HG02840 (cell line): Measurements from ENCODE around the gene ASMTL.
A peak's percentile ranks its signal among the peaks of the same experiment; 100 is the strongest.
"Not testable (repeated sequence)": the region's sequence is repeated elsewhere in the genome, so short reads cannot be mapped to it uniquely, and the experiment has no call there.

Source experiments
- ATAC-seq: cut with Tn5 transposase; IDR thresholded peaks from one replicate; pipeline ENCODE4 v1.9.1; 2021; ENCODE audit warnings: mild to moderate bottlenecking, moderate library complexity, moderate number of reproducible peaks; ENCODE audit not compliant: unreplicated experiment, low FRiP score

The ASMTL gene

DNA sequence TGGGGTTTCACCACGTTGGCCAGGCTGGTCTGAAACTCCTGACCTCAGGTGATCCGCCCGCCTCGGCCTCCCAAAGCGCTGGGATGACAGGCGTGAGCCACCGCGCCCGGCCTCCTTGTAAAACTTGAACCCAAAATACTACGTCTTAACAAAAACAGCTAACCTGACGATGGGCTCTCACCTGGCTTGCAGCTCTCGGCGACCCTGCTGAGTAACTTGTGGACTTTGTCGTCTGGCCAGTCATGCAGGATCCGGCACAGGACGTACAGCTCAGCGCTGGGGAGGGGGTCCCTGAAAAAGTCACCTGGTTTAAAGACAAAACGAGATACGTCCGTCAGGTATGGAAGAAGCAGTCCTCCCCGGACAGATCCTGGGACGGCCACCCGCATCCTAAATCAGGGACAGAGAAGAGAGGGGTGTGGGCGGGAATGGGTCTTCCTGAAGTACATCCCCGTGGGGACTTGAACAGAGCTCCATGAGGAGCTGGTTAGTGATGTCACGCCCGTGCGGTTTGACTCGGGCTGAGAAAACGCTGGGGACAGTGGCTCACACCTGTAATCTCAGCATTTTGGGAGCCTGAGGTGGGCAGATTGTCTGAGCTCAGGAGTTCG, 40.1 kb downstream of the ASMTL start:
- ATAC-seq, result no peak

DNA sequence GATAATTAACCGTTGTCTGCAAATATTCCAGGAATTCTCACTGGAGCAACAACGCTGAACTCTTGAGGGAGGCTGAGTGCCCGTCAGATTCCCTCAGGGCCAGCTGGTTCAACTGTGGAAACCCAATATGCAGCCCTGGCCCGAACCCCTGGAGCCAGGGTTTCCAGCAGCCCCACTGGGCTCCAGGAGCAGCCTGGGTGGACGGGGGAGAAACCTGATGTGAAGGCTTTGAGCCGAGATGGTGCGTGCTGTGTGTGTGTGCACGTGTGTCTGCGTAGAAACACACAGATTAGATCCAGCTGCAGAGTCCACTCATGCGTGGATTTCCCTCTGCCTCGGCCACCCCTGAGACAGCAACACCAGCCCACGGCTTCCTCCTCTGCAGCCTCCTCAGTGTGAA, 41.4 kb downstream of the ASMTL start:
- no peak for ATAC-seq

GRCh38 chrX:1407035-1407434, 45.7 kb downstream of the ASMTL start:
- no peak for ATAC-seq

- ATAC-seq, result not testable (repeated sequence)
Measured at GRCh38 chrX:1405769-1406168, 46.9 kb downstream of the ASMTL start.

GRCh38 chrX:1403867-1404266, 48.8 kb downstream of the ASMTL start:
- ATAC-seq, result not testable (repeated sequence)

DNA sequence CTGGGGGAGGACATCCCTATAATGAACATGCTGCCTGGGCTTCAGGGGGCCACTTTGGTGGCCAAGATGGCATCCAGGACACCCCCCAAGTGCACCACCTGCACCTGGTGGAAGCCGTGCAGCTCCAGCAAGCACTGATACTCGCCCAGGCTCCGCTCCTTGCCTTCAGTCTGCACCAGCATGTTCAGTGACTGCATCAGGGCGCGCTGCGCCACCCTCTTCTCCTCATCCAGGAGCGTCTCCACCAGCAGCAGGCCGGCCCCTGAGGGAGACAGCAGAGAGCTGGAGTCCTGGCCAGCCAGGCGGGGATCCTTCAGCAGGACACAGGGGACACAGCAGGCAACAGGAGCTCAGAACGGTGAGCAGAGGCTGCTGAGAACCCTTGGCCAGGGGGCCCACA, 49.5 kb downstream of the ASMTL start:
- ATAC-seq, result no peak

- ATAC-seq, result no peak
Measured at GRCh38 chrX:1401611-1402430, 50.9 kb downstream of the ASMTL start.

DNA sequence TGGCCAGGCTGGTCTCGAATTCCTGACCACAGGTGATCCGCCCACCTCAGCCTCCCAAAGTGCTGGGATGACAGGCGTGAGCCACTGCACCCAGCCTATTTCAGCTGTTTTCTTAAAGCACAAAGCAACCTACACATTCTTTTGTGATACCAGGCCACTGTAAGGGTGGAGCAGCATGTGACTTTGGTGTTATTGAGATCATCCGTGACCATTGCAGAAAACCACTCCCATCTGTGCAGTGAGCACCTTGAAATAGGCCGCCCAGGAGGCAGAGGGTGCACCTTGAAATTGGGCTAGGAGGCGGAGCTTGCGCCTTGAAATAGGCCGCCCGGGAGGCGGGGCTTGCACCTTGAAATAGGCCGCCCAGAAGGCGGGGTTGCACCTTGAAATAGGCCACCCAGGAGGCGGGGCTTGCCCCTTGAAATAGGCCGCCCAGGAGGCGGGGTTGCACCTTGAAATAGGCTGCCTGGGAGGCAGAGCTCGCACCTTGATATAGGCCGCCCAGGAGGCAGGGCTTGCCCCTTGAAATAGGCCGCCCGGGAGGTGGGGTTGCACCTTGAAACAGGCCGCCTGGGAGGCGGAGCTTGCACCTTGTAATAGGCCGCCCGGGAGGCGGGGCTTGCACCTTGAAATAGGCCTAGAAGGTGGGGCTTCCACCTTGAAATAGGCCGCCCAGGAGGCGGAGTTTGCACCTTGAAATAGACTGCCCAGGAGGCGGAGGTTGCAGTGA, 51.8 kb downstream of the ASMTL start:
- ATAC-seq, result no peak

GRCh38 chrX:1400049-1400448, 52.7 kb downstream of the ASMTL start:
- ATAC-seq, result no peak

DNA sequence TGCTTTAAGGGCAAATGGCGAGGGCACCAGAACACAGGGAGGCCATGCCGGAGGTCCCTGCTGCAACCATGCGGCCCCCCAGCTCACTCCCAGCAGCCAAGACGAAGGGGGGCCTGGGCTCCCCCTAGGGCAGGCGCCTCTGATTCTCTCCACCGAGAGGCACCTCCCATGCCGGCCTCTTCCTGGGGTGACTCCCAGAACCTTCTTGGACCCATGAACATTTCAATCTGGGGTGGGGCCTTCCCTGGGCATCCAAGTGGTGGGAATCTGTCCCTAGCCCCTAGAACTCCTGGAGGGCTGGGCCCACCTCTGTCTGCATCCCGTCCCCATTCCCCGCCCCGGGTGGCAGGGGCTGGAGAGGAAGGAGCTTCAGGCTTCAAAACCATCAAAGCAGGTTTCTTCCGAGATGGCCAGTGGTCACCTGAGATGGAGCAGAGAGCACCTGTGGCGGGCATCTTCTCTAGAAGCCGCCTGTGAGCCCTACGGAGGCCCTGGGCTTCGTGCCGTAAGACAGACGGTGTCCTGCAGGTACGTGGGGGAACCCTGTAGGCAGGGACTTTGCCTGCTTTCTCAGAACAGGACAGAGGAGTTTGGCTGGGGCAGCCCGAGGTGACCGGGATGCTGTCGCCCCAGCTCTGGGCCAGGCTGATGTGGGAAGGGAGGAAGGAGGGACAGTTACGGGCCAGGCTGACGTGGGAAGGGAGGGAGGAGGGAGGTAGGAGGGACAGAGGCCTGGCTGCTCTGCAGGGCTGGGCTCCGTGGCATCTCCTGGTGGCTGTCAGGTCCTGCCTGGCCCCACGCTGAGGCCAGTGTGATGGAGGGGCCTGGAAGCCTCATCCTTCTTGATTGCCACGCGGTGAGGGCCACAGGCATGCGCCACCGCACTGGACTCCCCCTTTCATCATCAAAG, 54.0 kb downstream of the ASMTL start:
- ATAC-seq, result no peak

GRCh38 chrX:1397441-1398270, 55.1 kb downstream of the ASMTL start:
- no peak for ATAC-seq

DNA sequence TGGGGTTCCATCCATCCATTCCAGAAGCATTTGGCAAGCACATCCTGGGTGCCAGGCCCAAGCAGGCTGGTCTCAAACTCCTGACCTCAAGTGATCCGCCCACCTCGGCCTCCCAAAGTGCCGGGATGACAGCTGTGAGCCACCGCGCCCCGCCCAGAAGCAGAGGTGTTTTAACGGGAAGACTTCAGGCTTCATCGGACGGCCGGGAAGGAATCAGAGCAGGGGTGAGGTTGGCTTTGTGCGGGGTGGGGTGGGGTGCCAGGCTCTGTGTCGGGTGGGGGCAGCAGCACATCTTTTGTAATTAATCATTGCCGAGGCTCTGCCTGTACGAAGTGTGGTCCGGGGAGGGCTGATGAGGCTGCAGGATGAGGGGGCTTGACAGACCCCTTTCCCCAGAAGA, 55.7 kb downstream of the ASMTL start:
- ATAC-seq, result no peak

DNA sequence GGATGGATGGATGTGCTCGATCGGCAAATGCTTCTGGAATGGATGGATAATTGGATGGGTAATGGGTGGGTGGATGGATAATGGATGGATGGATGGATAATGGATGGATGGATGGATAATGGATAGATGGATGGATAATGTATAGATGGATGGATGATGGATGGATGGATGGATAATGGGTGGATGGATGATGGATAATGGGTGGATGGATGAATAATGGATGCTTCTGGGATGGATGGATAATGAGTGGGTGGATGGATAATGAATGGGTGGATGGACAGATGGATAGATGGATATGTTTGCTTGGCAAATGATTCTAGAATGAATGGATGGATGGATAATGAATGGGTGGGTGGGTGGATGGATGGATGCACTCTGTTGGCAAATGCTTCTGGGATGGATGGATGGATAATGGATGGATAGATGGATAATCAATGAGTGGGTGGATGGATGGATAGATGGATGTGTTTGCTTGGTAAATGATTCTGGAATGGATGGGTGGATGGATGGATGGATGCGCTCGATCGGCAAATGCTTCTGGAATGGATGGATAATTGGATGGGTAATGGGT, 57.0 kb downstream of the ASMTL start:
- no peak for ATAC-seq

DNA sequence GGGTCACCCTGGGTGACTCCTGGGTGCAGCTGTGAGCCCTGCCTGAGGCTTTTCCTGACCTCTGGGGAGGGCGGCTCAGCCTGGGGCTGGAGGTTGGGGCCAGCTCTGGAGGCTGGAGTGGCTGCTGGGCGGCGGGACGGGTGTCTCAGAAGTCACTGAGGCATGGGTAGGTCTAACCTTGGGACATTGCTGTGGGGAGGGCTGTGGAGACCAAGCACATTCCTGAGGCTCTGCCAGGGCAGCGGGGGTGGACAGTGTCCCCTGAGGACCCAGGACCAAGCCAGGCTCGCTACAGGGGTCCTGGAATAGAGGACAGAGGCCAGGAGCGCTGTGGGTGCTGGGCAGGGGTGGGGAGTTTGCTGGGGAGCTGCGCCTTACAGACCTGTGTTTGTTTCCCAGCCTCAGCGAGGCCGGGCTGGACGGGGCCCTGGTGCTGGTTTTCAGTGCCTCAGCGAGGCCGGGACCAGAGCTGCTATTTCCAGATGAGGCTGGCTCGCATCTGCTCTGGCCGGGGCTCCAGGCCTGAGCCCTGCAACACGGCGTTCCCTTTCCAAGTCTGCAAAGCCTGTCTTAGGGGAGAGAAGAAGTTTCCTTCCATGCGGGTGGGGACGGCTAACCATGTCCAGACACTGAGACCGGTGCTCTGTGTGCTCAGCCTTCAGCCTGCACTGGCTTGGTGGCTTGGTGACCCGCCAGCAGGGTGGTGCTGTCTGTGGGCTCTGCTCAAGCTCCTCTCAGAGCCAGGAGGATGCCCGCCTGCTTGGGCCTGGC, 57.8 kb downstream of the ASMTL start:
- no peak for ATAC-seq

- no peak for ATAC-seq
Measured at GRCh38 chrX:1393871-1394615, 58.7 kb downstream of the ASMTL start.

GRCh38 chrX:1392376-1393068, 60.2 kb downstream of the ASMTL start:
- ATAC-seq, result peak; percentile 13

DNA sequence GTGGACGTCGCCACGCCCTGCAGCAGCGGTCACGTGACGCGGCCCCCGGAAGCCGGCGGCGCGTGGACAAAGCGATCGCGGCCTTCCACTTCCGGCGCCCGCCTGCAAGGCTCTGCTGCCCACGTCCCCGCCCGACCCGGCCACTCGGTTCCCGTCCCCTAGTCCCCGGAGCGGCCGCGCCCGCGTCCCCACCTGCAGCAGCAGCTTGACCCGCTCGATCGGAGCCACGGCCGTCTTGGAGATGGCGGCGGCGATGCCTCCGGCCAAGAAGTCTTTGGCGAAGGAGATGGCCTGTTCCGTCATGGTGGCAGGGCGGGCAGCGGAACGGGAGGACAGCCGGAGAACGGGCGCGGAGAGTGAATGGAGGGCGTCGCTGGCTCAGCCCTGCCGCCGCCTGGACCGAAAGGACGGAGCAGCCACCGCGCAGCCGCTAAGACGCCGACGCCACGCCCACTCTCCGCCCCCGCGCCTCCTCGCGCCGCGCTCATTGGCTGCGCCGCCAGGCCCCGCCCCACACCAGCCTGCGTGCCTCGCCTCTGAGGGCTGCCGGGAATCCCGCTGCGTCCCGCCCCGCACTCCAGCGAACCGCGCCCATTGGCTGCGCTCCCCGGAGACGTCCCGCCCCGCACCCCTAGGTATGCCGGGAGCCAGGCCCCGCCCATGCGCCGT, 60.9 kb downstream of the ASMTL start, which contains the start of gene SLC25A6:
TSS of gene SLC25A6 (minus strand) at position 407 of the 669 bp plus-strand sequence. CDS start at position 303, 104 bp downstream.
- peak; percentile 87 for ATAC-seq
